ENCODE results near the gene PIGR. TPM values are rescaled to one million over a fixed set of nuclear protein-coding genes. Genes with fewer than 3 reads are reported as not detected.

PIGR gene
- polyA plus RNA-seq, 1 of the 3 experiments (the other 2 are of a cell fraction), result not detected

GRCh38 chr1:206912445-206913095 is 33.7 kb downstream of the PIGR start (continued):
- TF ChIP-seq REST (IDR thresholded peaks at IDR 0.05; ENCODE audit: low read depth, low read length), result no peak
- no peak for TF ChIP-seq PBX3 (IDR thresholded peaks at IDR 0.05)
- TF ChIP-seq CTCF (IDR thresholded peaks at IDR 0.05), result peak; percentile 81
- no peak for TF ChIP-seq USF2 (IDR thresholded peaks at IDR 0.05; ENCODE audit: borderline replicate concordance, low read depth, low read length)
- no peak for TF ChIP-seq EZH2phosphoT487 (IDR thresholded peaks at IDR 0.05; ENCODE audit: borderline replicate concordance, low read depth)
- no peak for TF ChIP-seq EP300 (IDR thresholded peaks at IDR 0.05; ENCODE audit: borderline replicate concordance in 1 of 2, low read depth in 1 of 2, low read length in 1 of 2)
- no peak for TF ChIP-seq TAF1 (IDR thresholded peaks at IDR 0.05; ENCODE audit: borderline replicate concordance, low read depth, low read length)
- TF ChIP-seq MAX (IDR thresholded peaks at IDR 0.05; ENCODE audit: low read depth), result no peak
- TF ChIP-seq GATA2 (CRISPR knock-in tag; IDR thresholded peaks at IDR 0.05), result no peak
- TF ChIP-seq RFX5 (IDR thresholded peaks at IDR 0.05; ENCODE audit: low read length), result no peak
- no peak for TF ChIP-seq GABPA (IDR thresholded peaks at IDR 0.05; ENCODE audit: low read depth)
- no peak for TF ChIP-seq IRF3 (IDR thresholded peaks at IDR 0.05; ENCODE audit: low read depth, low read length)

Data from SK-N-SH (cell line).